WTC11 (cell line): ENCODE data around the gene WNK2.

Source experiments
- ELF4 ChIP-seq: sonication (generic); formaldehyde crosslinking; IDR thresholded peaks from 2 replicates; pipeline ENCODE4 v1.8.1; 2022; ENCODE audit warnings: low read depth, mild to moderate bottlenecking, moderate library complexity, missing genetic modification reagents
- FOXJ3 ChIP-seq: sonication (generic); formaldehyde crosslinking; IDR thresholded peaks from 2 replicates; pipeline ENCODE4 v1.9.0; 2021; ENCODE audit warnings: missing genetic modification reagents, mild to moderate bottlenecking, borderline replicate concordance
- IRF2 ChIP-seq: sonication (generic); formaldehyde crosslinking; IDR thresholded peaks from 2 replicates; pipeline ENCODE4 v1.8.0; 2022; ENCODE audit warnings: low read depth, missing genetic modification reagents, borderline replicate concordance
- MXD4 ChIP-seq: fragments of 250-450 bp; sonication (Bioruptor Pico); IDR thresholded peaks from 2 replicates; pipeline ENCODE4 v1.8.0; 2021; ENCODE audit warnings: mild to moderate bottlenecking, moderate library complexity, borderline replicate concordance
- TF ChIP-seq, protein P1 (sequence below): fragments of 200-600 bp; IDR thresholded peaks from 2 replicates; pipeline ENCODE4 v1.8.0; 2022; ENCODE audit warnings: antibody characterized with exemption

GRCh38 chr9:93290495-93291434 lies 106.8 kb downstream of the WNK2 start:
- TF ChIP-seq IRF2 (CRISPR knock-in tag): no peak
- TF ChIP-seq, protein P1, sequence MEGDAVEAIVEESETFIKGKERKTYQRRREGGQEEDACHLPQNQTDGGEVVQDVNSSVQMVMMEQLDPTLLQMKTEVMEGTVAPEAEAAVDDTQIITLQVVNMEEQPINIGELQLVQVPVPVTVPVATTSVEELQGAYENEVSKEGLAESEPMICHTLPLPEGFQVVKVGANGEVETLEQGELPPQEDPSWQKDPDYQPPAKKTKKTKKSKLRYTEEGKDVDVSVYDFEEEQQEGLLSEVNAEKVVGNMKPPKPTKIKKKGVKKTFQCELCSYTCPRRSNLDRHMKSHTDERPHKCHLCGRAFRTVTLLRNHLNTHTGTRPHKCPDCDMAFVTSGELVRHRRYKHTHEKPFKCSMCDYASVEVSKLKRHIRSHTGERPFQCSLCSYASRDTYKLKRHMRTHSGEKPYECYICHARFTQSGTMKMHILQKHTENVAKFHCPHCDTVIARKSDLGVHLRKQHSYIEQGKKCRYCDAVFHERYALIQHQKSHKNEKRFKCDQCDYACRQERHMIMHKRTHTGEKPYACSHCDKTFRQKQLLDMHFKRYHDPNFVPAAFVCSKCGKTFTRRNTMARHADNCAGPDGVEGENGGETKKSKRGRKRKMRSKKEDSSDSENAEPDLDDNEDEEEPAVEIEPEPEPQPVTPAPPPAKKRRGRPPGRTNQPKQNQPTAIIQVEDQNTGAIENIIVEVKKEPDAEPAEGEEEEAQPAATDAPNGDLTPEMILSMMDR: no peak
- TF ChIP-seq FOXJ3 (CRISPR knock-in tag): no peak
- TF ChIP-seq ELF4: no peak
- no peak for TF ChIP-seq MXD4 (CRISPR knock-in tag)
